K562 (cell line): ENCODE results near the gene MC3R. TPM values are rescaled to one million over a fixed set of nuclear protein-coding genes. Genes with fewer than 3 reads are reported as not detected.

ENCODE experiments used
- ATAC-seq: fragments of 200-7000 bp; cut with Tn5 transposase; 3 replicates; pipeline ENCODE4 v1.9.1; 2020; ENCODE audit warnings: moderate library complexity
- BruUV-seq: library from RNA; stranded (reverse); fragments of 400-500 nt; replicated peaks from 2 replicates; lab custom pipeline; 2021; lab: Mats Ljungman, UMichigan
- CTCF ChIA-PET: fragments of 300-600 bp; formaldehyde crosslinking; extraction: SDS; loops from one replicate; lab custom pipeline; 2021; ENCODE audit warnings: low intra/inter-chr PET ratio; lab: Yijun Ruan, JAX
- POLR2A ChIA-PET: fragments of 300-600, 350-650 bp; sonication (Branson Sonifier 250); formaldehyde crosslinking; extraction: SDS; loops from one replicate; lab custom pipeline; 2021; ENCODE audit warnings: antibody characterized with exemption, inconsistent platforms; lab: Yijun Ruan, JAX
- DNase-seq, 4 experiments: peaks; one replicate each; pipeline versions ENCODE4 v3.0.0 to v3.0.0-alpha.2; 2011 to 2018; ENCODE audit warnings: low spot score in 3 of 4, mixed read lengths in 3 of 4; ENCODE audit errors: extremely low read depth in 1 of 4
- FAIRE-seq: peaks from 2 replicates; lab custom pipeline; 2011; peaks lifted over from hg19 to GRCh38; lab: Jason Lieb, UNC
- H2AFZ ChIP-seq: 2 replicates; pipeline ENCODE4 v1.6.0; 2011; ENCODE audit warnings: low read depth, low read length, control low read depth, inconsistent platforms
- H3K27ac ChIP-seq: fragments of 200-600 bp; 3 replicates; pipeline ENCODE4 v1.8.0; 2011; ENCODE audit warnings: low read depth, mild to moderate bottlenecking, control low read depth, inconsistent platforms, low read length, moderate library complexity, mixed read lengths; ENCODE audit errors: extremely low read depth
- H3K27me3 ChIP-seq, 2 experiments: fragments of 300-600 bp in 1 of 2; 2 replicates in 1 of 2; 3 replicates in 1 of 2; pipeline versions ENCODE4 v1.6.0 to v1.8.0; 2011; ENCODE audit warnings: inconsistent platforms in 2 of 2, low read length in 2 of 2, mild to moderate bottlenecking in 1 of 2, mixed read lengths in 1 of 2, moderate library complexity in 1 of 2; ENCODE audit not compliant: control insufficient read depth in 2 of 2, insufficient read depth in 2 of 2
- H3K36me3 ChIP-seq: fragments of 300-600 bp; 3 replicates; pipeline ENCODE4 v1.8.0; 2011; ENCODE audit warnings: mild to moderate bottlenecking, low read length, inconsistent platforms; ENCODE audit not compliant: control insufficient read depth, insufficient read depth
- H3K4me1 ChIP-seq, 2 experiments: fragments of 200-600 bp in 1 of 2; replicated peaks in 1 of 2; 2 replicates in 1 of 2; 3 replicates in 1 of 2; pipeline versions ENCODE4 v1.5.1 to v1.8.0; 2011; ENCODE audit warnings: inconsistent platforms in 2 of 2, low read length in 2 of 2, mild to moderate bottlenecking in 1 of 2, mixed read lengths in 1 of 2, moderate library complexity in 1 of 2; ENCODE audit not compliant: control insufficient read depth in 2 of 2, insufficient read depth in 2 of 2
- H3K4me2 ChIP-seq: 2 replicates; pipeline ENCODE4 v1.6.1; 2011; ENCODE audit warnings: low read length, control low read depth, inconsistent platforms, mixed read lengths; ENCODE audit not compliant: insufficient read depth
- H3K4me3 ChIP-seq: fragments of 200-600 bp; sonication (generic), shearing (Covaris generic); 2 replicates; pipeline ENCODE4 v1.5.1; 2016; ENCODE audit warnings: control low read depth, inconsistent platforms
- H3K79me2 ChIP-seq: fragments of 200-600 bp; 3 replicates; pipeline ENCODE4 v1.8.0; 2011; ENCODE audit warnings: low read length, inconsistent platforms; ENCODE audit not compliant: control insufficient read depth, insufficient read depth
- H3K9ac ChIP-seq, 2 experiments: 2 replicates each; pipeline versions ENCODE4 v1.6.0 to v1.6.1; 2011; ENCODE audit warnings: low read depth in 2 of 2, low read length in 2 of 2, control low read depth in 1 of 2, inconsistent platforms in 1 of 2, mild to moderate bottlenecking in 1 of 2, mixed read lengths in 1 of 2; ENCODE audit not compliant: insufficient read depth in 1 of 2
- H3K9me1 ChIP-seq: one replicate; pipeline ENCODE4 v1.6.0; 2011; ENCODE audit warnings: inconsistent platforms, mild to moderate bottlenecking, low read length, moderate library complexity; ENCODE audit not compliant: control insufficient read depth, insufficient read depth
- H3K9me3 ChIP-seq: replicated peaks from 2 replicates; pipeline ENCODE4 v1.5.1; 2011; ENCODE audit warnings: low read depth, low read length, inconsistent platforms; ENCODE audit not compliant: control insufficient read depth, insufficient read depth
- H4K20me1 ChIP-seq: replicated peaks from 2 replicates; pipeline ENCODE4 v1.6.1; 2011; ENCODE audit warnings: low read length, inconsistent platforms, mixed read lengths; ENCODE audit not compliant: control insufficient read depth, insufficient read depth
- ATF2 ChIP-seq: sonication (generic); formaldehyde crosslinking; IDR thresholded peaks from 2 replicates; pipeline ENCODE4 v1.8.1; 2022; ENCODE audit warnings: missing genetic modification reagents
- ATF7 ChIP-seq: fragments of 450-650 bp; IDR thresholded peaks from 2 replicates; pipeline ENCODE4 v1.7.1; 2014; ENCODE audit warnings: mild to moderate bottlenecking, moderate library complexity
- E4F1 ChIP-seq: fragments of 250-450 bp; sonication (Bioruptor Pico); IDR thresholded peaks from 2 replicates; pipeline ENCODE4 v1.5.0; 2021; ENCODE audit warnings: mild to moderate bottlenecking, borderline replicate concordance
- FOXM1 ChIP-seq, 2 experiments: fragments of 450-650 bp in 1 of 2; sonication (generic) in 1 of 2; formaldehyde crosslinking in 1 of 2; IDR thresholded peaks; 2 replicates each; pipeline versions ENCODE4 v1.6.1 to v1.9.0; 2017 to 2022; ENCODE audit warnings: low read depth in 2 of 2, mild to moderate bottlenecking in 2 of 2, missing genetic modification reagents in 1 of 2, moderate library complexity in 1 of 2
- HCFC1 ChIP-seq: IDR thresholded peaks from 2 replicates; pipeline ENCODE4 v1.6.1; 2012; ENCODE audit warnings: low read depth, low read length, improper control_type of control experiment
- MLLT1 ChIP-seq, 2 experiments: fragments of 450-650 bp; IDR thresholded peaks; 2 replicates each; pipeline ENCODE4 v1.6.1; 2016
- NCOA2 ChIP-seq, 2 experiments: fragments of 450-650 bp; IDR thresholded peaks; 2 replicates each; pipeline ENCODE4 v1.6.1; 2018; ENCODE audit warnings: mild to moderate bottlenecking in 2 of 2, moderate library complexity in 1 of 2; ENCODE audit not compliant: partially characterized antibody in 2 of 2
- NFE2L1 ChIP-seq: fragments of 450-650 bp; IDR thresholded peaks from 2 replicates; pipeline ENCODE4 v1.6.1; 2016; ENCODE audit warnings: missing genetic modification characterization, low read depth, mild to moderate bottlenecking, missing compliant biosample characterization, moderate library complexity, borderline replicate concordance
- POLR2AphosphoS2 ChIP-seq: IDR thresholded peaks from 2 replicates; pipeline ENCODE4 v1.6.1; 2012; ENCODE audit warnings: low read length, improper control_type of control experiment
- RBM39 ChIP-seq: fragments of 200-400 bp; formaldehyde crosslinking; optimal IDR thresholded peaks from 2 replicates; pipeline ENCODE3; 2018; ENCODE audit warnings: low read depth, low read length
- SMAD1 ChIP-seq: fragments of 150-350 bp; IDR thresholded peaks from 2 replicates; pipeline ENCODE4 v1.6.1; 2014; ENCODE audit warnings: low read length, low read depth; ENCODE audit not compliant: partially characterized antibody
- SMAD4 ChIP-seq: fragments of 250-450 bp; sonication (Bioruptor Pico); conservative IDR thresholded peaks from 2 replicates; pipeline ENCODE4 v1.8.0; 2021; ENCODE audit warnings: inconsistent platforms, mild to moderate bottlenecking, moderate library complexity
- TBP ChIP-seq: optimal IDR thresholded peaks from 2 replicates; pipeline ENCODE3; 2011; ENCODE audit warnings: low read depth, low read length, improper control_type of control experiment
- ZNF431 ChIP-seq: sonication (generic); formaldehyde crosslinking; IDR thresholded peaks from 2 replicates; pipeline ENCODE4 v1.8.0; 2022; ENCODE audit warnings: mild to moderate bottlenecking, missing genetic modification reagents
- ZNF76 ChIP-seq: fragments of 250-450 bp; sonication (Bioruptor Pico); IDR thresholded peaks from 2 replicates; pipeline ENCODE4 v1.4.0; 2020; ENCODE audit warnings: mild to moderate bottlenecking, moderate library complexity, borderline replicate concordance
- ZNF764 ChIP-seq: fragments of 250-450 bp; sonication (Bioruptor Pico); IDR thresholded peaks from 2 replicates; pipeline ENCODE4 v1.4.0; 2020; ENCODE audit warnings: low read depth, mild to moderate bottlenecking, moderate library complexity
- WGBS: fragments of 100-300 bp; shearing (Covaris generic); methylation state at CpG from one replicate; pipeline ENCODE4 v1.1.6; 2016; ENCODE audit warnings: low coverage, mixed read lengths; ENCODE audit not compliant: insufficient coverage; ENCODE audit errors: missing lambda C conversion rate; 5-methylcytosine and 5-hydroxymethylcytosine counted together
- in situ Hi-C: fragments of 300-500 bp; cut with MboI; formaldehyde crosslinking; loops from 4 replicates; pipeline ENCODE4 v1.15.0; 2018; ENCODE audit warnings: inconsistent platforms, mixed read lengths
- intact Hi-C: fragments of 100-400 bp; cut with micrococcal nuclease; formaldehyde crosslinking; loops from 2 replicates; pipeline ENCODE4 v1.14.2; 2022
- polyA plus RNA-seq, 8 experiments: library from polyadenylated mRNA; depleted of rRNA in 4 of 8; stranded (reverse) in 5 of 8; unstranded in 3 of 8; fragments of >200 nt; fragmentation: Nextera tagmentation in 2 of 8; fragmentation: Illumina TruSeq in 1 of 8; extraction: Ambion mirVana in 2 of 8; extraction: Trizol in 1 of 8; gene quantifications; 2 replicates each; pipeline versions ENCODE4 v1.2.1 to v1.2.3, GENCODE V29; 2011 to 2014; ENCODE audit warnings: inconsistent platforms in 1 of 8, missing spikeins in 1 of 8
- total RNA-seq, 7 experiments: library from RNA; depleted of rRNA in 6 of 7; stranded (reverse); fragments of >200 nt in 6 of 7; fragmentation: Illumina TruSeq in 2 of 7; extraction: Trizol in 2 of 7; gene quantifications; 2 replicates each; pipeline versions ENCODE4 v1.2.1 to v1.2.3, GENCODE V29; 2011 to 2021; ENCODE audit warnings: low replicate concordance in 1 of 7

The MC3R gene
- total and polyA plus RNA-seq, 9 of the 15 experiments (the other 6 are each of a cell fraction or from before 2014, with no cell fraction given): not detected

- POLR2A ChIA-PET: no interaction called here
- FAIRE-seq (no peak), ATAC-seq (no peak), DNase-seq (no peak)
- CTCF ChIA-PET: no interaction called here
- H4K20me1 ChIP-seq: no peaks in the 10 kb centered on the region
- no peak overlapping the region for H3K9ac ChIP-seq
- no peaks in the 10 kb centered on the region for H3K4me1 ChIP-seq
- H3K27me3 ChIP-seq: no peaks in the 10 kb centered on the region
- no TSS peak for BruUV-seq
- intact Hi-C loops: no loop called here
- H3K9me1 ChIP-seq: no peaks in the 10 kb centered on the region
- in situ Hi-C loops: no loop called here
- H3K79me2 ChIP-seq: no peaks in the 10 kb centered on the region
- no peaks in the 10 kb centered on the region for H3K9me3 ChIP-seq
- H3K4me3 ChIP-seq: no peak overlapping the region
- WGBS: 0% methylated on average over 3 of the region's 3 CpGs
- H3K27ac ChIP-seq: no peak overlapping the region
- H3K36me3 ChIP-seq: no peaks in the 10 kb centered on the region
- H3K4me2 ChIP-seq: no peak overlapping the region
- no peak overlapping the region for H2AFZ ChIP-seq
- TF ChIP-seq TBP (no peak), ATF2 (CRISPR knock-in tag) (no peak), ZNF764 (no peak), POLR2AphosphoS2 (no peak), E4F1 (CRISPR knock-in tag) (no peak), NCOA2 (IDR thresholded peaks at IDR 0.05; ENCODE audit: partially characterized antibody in 2 of 2) (no peak), RBM39 (no peak), ATF7 (no peak), FOXM1 (IDR thresholded peaks at IDR 0.05; ENCODE audit: low read depth) (no peak), FOXM1 (CRISPR knock-in tag; IDR thresholded peaks at IDR 0.05; ENCODE audit: low read depth) (no peak), MLLT1 (IDR thresholded peaks at IDR 0.05) (no peak), ZNF431 (CRISPR knock-in tag) (no peak), NFE2L1 (tag) (no peak), ZNF76 (CRISPR knock-in tag) (no peak), HCFC1 (no peak), SMAD1 (no peak), SMAD4 (CRISPR knock-in tag) (no peak)
Observed at GRCh38 chr20:56285496-56285895, 37.0 kb downstream of the MC3R start.
